Smooth muscle cell (in vitro differentiated cells): Measurements from ENCODE around the gene ARL16. TPM values are rescaled to one million over a fixed set of nuclear protein-coding genes. Genes with fewer than 3 reads are reported as not detected.

Source experiments
- DNase-seq: peaks from one replicate; lab custom pipeline; 2025; ENCODE audit not compliant: unreplicated experiment; lab: John Stamatoyannopoulos, UW
- H2AFZ ChIP-seq: fragments of 200-600 bp; sonication (generic); 2 replicates; pipeline ENCODE4 v1.6.0; 2016; ENCODE audit warnings: antibody characterized with exemption, low read depth, mild to moderate bottlenecking
- H3F3A ChIP-seq: fragments of 200-600 bp; sonication (generic); 2 replicates; pipeline ENCODE4 v1.6.0; 2017; ENCODE audit warnings: antibody characterized with exemption, low read depth
- H3K27ac ChIP-seq: fragments of 200-600 bp; sonication (generic); 2 replicates; pipeline ENCODE4 v1.5.1; 2016; ENCODE audit warnings: low read depth, mild to moderate bottlenecking
- H3K27me3 ChIP-seq: fragments of 200-600 bp; sonication (generic); 2 replicates; pipeline ENCODE4 v1.6.1; 2016; ENCODE audit warnings: low read depth, mild to moderate bottlenecking
- H3K36me3 ChIP-seq: fragments of 200-600 bp; sonication (generic); 2 replicates; pipeline ENCODE4 v1.5.1; 2016; ENCODE audit warnings: low read depth
- H3K4me1 ChIP-seq: fragments of 200-600 bp; sonication (generic); 2 replicates; pipeline ENCODE4 v1.5.1; 2016; ENCODE audit warnings: low read depth
- H3K4me2 ChIP-seq: fragments of 200-600 bp; sonication (generic); 2 replicates; pipeline ENCODE4 v1.6.0; 2016; ENCODE audit warnings: mild to moderate bottlenecking
- H3K4me3 ChIP-seq: fragments of 200-600 bp; sonication (generic); 2 replicates; pipeline ENCODE4 v1.5.1; 2016; ENCODE audit warnings: mild to moderate bottlenecking
- H3K79me2 ChIP-seq: fragments of 200-600 bp; sonication (generic); 2 replicates; pipeline ENCODE4 v1.6.0; 2016; ENCODE audit warnings: low read depth, mild to moderate bottlenecking
- H3K9ac ChIP-seq: fragments of 200-600 bp; sonication (generic); 2 replicates; pipeline ENCODE4 v1.6.0; 2016; ENCODE audit warnings: low read depth
- H3K9me3 ChIP-seq: fragments of 200-600 bp; sonication (generic); replicated peaks from 2 replicates; pipeline ENCODE4 v1.5.1; 2016; ENCODE audit warnings: low read depth
- H4K20me1 ChIP-seq: fragments of 200-600 bp; sonication (generic); 2 replicates; pipeline ENCODE4 v1.6.0; 2016; ENCODE audit warnings: low read depth
- WGBS: methylation state at CpG from one replicate; pipeline ENCODE4 v1.1.7; 2016; ENCODE audit warnings: low lambda C conversion rate; 5-methylcytosine and 5-hydroxymethylcytosine counted together
- polyA plus RNA-seq: library from polyadenylated mRNA; unstranded; fragments of >200 nt; fragmentation: Nextera tagmentation; extraction: Ambion mirVana; gene quantifications from 2 replicates; pipeline ENCODE4 v1.2.1, GENCODE V29; 2016
- total RNA-seq: library from RNA; depleted of rRNA; stranded (reverse); fragments of >200 nt; gene quantifications from 2 replicates; pipeline ENCODE4 v1.2.3, GENCODE V29; 2014
- TF ChIP-seq, protein P1 (sequence below): fragments of 200-600 bp; sonication (generic); IDR thresholded peaks from 2 replicates; pipeline ENCODE4 v1.5.1; 2017; ENCODE audit warnings: borderline replicate concordance, mild to moderate bottlenecking, antibody characterized with exemption; ENCODE audit not compliant: insufficient read depth, poor library complexity, severe bottlenecking

The ARL16 gene
- total and polyA plus RNA-seq, 2 experiments from 2014 or later = 22.3 to 62.1 TPM

DNA sequence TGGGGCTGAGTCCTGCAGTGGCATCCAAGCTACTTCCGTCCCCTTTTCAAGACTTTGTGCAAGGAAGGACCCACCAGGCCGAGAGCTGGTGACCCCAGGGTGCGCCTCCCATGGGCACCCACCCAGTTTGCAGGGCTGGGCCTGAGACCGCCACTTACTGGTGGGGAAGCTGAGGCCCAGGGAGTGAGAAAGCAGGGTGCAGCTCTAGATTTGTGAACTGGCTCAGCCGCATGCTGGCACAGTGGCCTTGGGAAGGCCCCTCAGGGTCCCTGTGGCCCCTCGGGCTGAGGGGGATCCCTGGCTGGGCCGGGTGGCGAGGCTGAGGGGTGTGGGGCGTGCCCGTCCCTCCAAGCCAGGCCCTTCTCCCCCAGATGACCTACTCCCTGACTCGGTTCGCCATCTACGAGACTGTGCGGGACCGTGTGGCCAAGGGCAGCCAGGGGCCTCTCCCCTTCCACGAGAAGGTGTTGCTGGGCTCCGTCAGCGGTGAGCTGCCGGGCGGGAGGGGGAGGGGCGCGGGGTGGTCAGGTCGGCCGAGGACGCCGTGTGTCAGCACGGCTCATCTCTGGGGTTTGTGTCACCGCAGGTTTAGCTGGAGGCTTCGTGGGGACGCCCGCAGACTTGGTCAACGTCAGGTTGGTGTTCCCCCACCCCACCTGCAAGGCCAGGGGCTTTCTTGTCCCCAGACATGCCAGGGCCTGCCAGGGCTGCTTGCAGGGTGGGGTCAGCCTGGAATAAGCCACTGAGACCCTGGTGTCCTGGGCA is 31.7 kb upstream of the ARL16 start:
- Histone ChIP-seq H3F3A (peaks cover 5% of the 10 kb centered on the region), H3K9ac (no peak overlapping the region), H3K4me2 (no peak overlapping the region), H2AFZ (no peak overlapping the region), H3K4me3 (no peak overlapping the region), H4K20me1 (no peaks in the 10 kb centered on the region), H3K36me3 (no peaks in the 10 kb centered on the region), H3K27me3 (no peaks in the 10 kb centered on the region), H3K79me2 (no peaks in the 10 kb centered on the region), H3K27ac (no peak overlapping the region), H3K4me1 (peaks cover 23% of the 10 kb centered on the region), H3K9me3 (no peaks in the 10 kb centered on the region)
- WGBS = 93% methylated on average over 24 of the region's 32 CpGs
- no peak for DNase-seq
- TF ChIP-seq, protein P1, sequence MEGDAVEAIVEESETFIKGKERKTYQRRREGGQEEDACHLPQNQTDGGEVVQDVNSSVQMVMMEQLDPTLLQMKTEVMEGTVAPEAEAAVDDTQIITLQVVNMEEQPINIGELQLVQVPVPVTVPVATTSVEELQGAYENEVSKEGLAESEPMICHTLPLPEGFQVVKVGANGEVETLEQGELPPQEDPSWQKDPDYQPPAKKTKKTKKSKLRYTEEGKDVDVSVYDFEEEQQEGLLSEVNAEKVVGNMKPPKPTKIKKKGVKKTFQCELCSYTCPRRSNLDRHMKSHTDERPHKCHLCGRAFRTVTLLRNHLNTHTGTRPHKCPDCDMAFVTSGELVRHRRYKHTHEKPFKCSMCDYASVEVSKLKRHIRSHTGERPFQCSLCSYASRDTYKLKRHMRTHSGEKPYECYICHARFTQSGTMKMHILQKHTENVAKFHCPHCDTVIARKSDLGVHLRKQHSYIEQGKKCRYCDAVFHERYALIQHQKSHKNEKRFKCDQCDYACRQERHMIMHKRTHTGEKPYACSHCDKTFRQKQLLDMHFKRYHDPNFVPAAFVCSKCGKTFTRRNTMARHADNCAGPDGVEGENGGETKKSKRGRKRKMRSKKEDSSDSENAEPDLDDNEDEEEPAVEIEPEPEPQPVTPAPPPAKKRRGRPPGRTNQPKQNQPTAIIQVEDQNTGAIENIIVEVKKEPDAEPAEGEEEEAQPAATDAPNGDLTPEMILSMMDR = no peak

DNA sequence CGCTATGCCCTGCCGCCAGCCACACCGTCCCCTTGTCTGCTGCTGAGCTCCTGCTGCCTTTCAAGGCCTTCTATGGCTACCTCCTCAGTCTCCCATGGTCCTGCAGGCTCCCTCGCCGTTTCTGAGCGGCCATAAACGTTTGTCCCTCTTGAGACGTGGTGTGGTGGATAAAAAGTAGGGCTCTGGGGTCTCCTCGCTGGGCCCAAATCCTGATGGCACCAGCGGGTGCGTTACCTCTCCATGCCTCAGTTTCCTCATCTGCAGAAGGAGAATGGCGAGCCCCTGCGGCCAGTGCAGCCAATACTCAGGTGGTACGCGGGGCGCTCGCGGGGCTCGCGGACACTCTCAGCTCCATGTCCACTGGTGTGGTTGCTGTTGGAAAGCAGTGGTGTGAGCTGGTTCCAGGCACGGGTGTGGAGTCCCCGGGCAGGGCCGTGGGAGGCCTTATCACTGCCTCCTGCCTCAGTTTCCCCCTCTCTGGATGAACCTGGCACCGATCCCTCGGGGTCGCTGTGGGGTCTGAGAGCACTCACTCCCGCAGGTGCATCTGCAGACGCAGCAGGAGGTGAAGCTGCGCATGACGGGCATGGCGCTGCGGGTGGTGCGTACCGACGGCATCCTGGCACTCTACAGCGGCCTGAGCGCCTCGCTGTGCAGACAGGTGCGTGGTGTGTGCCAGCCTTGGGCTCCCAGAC is 31.0 kb upstream of the ARL16 start:
- Histone ChIP-seq H3K27ac (no peak overlapping the region), H3K4me2 (no peak overlapping the region), H3K9me3 (no peaks in the 10 kb centered on the region), H3K9ac (no peak overlapping the region), H3K36me3 (no peaks in the 10 kb centered on the region), H4K20me1 (no peaks in the 10 kb centered on the region), H3K4me1 (peaks cover 27% of the 10 kb centered on the region), H2AFZ (no peak overlapping the region), H3F3A (peaks cover 5% of the 10 kb centered on the region), H3K79me2 (no peaks in the 10 kb centered on the region), H3K4me3 (no peak overlapping the region), H3K27me3 (no peaks in the 10 kb centered on the region)
- no peak for DNase-seq
- 99% methylated on average over 39 of the region's 39 CpGs for WGBS
- TF ChIP-seq, protein P1 = no peak

DNA sequence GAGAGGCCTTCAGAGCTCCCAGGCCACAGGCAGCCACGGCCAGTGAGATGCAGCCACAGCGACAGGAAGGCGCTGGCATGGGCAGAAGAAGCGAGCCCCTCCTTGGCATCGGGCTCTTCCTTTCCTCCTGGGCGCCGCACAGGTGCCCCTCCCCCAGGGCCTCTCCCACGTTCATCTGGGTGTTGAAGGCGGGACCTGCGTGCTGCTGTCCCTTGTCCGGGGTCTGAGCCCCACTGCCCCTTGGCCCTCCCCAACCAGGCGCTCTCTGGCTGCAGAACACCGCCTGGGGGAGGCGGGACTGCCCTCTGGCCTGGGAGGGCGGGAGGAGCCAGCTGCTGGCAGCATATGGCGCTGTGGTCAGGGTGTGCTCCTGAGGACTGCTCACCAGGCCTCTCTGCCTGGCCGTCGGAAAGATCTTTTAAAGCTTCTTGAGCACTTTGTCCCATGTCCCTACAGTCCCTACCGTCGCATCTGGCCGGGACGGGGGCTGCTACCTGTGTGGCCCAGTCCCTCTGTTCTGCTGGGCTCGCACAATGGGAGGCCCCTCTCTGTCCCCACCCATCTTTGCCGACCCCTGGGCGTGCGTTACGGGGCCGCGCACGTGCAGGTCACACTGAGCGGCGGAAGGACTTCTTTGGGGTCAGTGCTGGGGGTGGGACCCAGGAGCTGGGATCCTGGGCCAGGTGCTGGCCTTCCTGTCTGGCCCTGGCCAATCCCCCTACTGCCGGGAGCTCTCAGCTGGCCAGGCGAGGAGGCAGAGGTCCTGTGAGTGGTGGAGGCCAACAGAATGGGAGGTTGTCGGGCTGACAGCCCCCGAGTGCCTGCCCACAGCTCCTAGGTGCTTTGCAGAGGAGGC is 30.2 kb upstream of the ARL16 start:
- no peaks in the 10 kb centered on the region for H4K20me1 ChIP-seq
- no peaks in the 10 kb centered on the region for H3K79me2 ChIP-seq
- H3K9ac ChIP-seq = no peak overlapping the region
- DNase-seq = no peak
- WGBS = 86% methylated on average over 29 of the region's 36 CpGs
- peaks cover 5% of the 10 kb centered on the region for H3F3A ChIP-seq
- TF ChIP-seq, protein P1 = no peak
- H2AFZ ChIP-seq = no peak overlapping the region
- H3K27me3 ChIP-seq = no peaks in the 10 kb centered on the region
- H3K27ac ChIP-seq = no peak overlapping the region
- H3K4me2 ChIP-seq = peak overlapping the region; percentile 98
- peak overlapping the region; percentile 71 for H3K4me3 ChIP-seq
- no peaks in the 10 kb centered on the region for H3K36me3 ChIP-seq
- no peaks in the 10 kb centered on the region for H3K9me3 ChIP-seq
- peaks cover 27% of the 10 kb centered on the region for H3K4me1 ChIP-seq
